SK-N-SH (cell line): ENCODE measurements around the gene VAMP8. TPM values are rescaled to one million over a fixed set of nuclear protein-coding genes. Genes with fewer than 3 reads are reported as not detected.
"Not testable (repeated sequence)": the region's sequence is repeated elsewhere in the genome, so short reads cannot be mapped to it uniquely, and the experiment has no call there.

ENCODE experiments used
- CTCF ChIA-PET: fragments of 300-600, 350-600 bp; formaldehyde crosslinking; extraction: SDS; loops from one replicate; lab custom pipeline; 2021; lab: Yijun Ruan, JAX
- POLR2A ChIA-PET: fragments of 350-600 bp; sonication (Branson Sonifier 250); formaldehyde crosslinking; extraction: SDS; loops from one replicate; lab custom pipeline; 2020; ENCODE audit warnings: antibody characterized with exemption, inconsistent platforms; lab: Yijun Ruan, JAX
- DNase-seq: peaks from one replicate; pipeline ENCODE4 v3.0.0; 2012
- H2AFZ ChIP-seq: fragments of 200-600 bp; sonication (generic); 2 replicates; pipeline ENCODE4 v1.8.1; 2016; ENCODE audit warnings: antibody characterized with exemption, mild to moderate bottlenecking, low read depth
- H3F3A ChIP-seq: fragments of 200-600 bp; sonication (generic); replicated peaks from 2 replicates; pipeline ENCODE3; 2016; ENCODE audit warnings: antibody characterized with exemption, mild to moderate bottlenecking; ENCODE audit not compliant: insufficient read depth
- H3K27ac ChIP-seq, 2 experiments: fragments of 200-500 bp in 1 of 2; fragments of 200-600 bp in 1 of 2; sonication (Bioruptor generic) in 1 of 2; sonication (generic), shearing (Covaris generic) in 1 of 2; 2 replicates each; pipeline versions ENCODE4 v1.5.1 to v1.6.1; 2014 to 2016; ENCODE audit warnings: low read depth in 2 of 2, inconsistent platforms in 1 of 2, low read length in 1 of 2, mild to moderate bottlenecking in 1 of 2, mixed read lengths in 1 of 2
- H3K27me3 ChIP-seq: fragments of 200-600 bp; sonication (generic), shearing (Covaris generic); 2 replicates; pipeline ENCODE4 v1.6.1; 2016; ENCODE audit warnings: mixed run types; ENCODE audit not compliant: insufficient read depth
- H3K36me3 ChIP-seq, 2 experiments: fragments of 200-500 bp in 1 of 2; fragments of 200-600 bp in 1 of 2; sonication (Bioruptor generic) in 1 of 2; sonication (generic) in 1 of 2; replicated peaks in 1 of 2; 2 replicates each; pipeline versions ENCODE3 to v1.5.1; 2014 to 2016; ENCODE audit warnings: low read length in 1 of 2, mild to moderate bottlenecking in 1 of 2; ENCODE audit not compliant: insufficient read depth in 2 of 2, control insufficient read depth in 1 of 2
- H3K4me1 ChIP-seq, 2 experiments: fragments of 200-500 bp in 1 of 2; fragments of 200-600 bp in 1 of 2; sonication (Bioruptor generic) in 1 of 2; sonication (generic), shearing (Covaris generic) in 1 of 2; 2 replicates each; pipeline versions ENCODE4 v1.5.1 to v1.6.1; 2014 to 2016; ENCODE audit warnings: low read depth in 1 of 2, low read length in 1 of 2, mixed run types in 1 of 2; ENCODE audit not compliant: insufficient read depth in 2 of 2, control insufficient read depth in 1 of 2
- H3K4me2 ChIP-seq: fragments of 200-600 bp; sonication (generic), shearing (Covaris generic); 2 replicates; pipeline ENCODE4 v1.6.1; 2017; ENCODE audit warnings: mixed run types
- H3K4me3 ChIP-seq, 2 experiments: fragments of 200-500 bp in 1 of 2; fragments of 200-600 bp in 1 of 2; sonication (Bioruptor generic) in 1 of 2; sonication (generic), shearing (Covaris generic) in 1 of 2; 2 replicates each; pipeline versions ENCODE4 v1.5.1 to v1.8.1; 2014 to 2016; ENCODE audit warnings: low read depth in 2 of 2, inconsistent platforms in 1 of 2, low read length in 1 of 2, mild to moderate bottlenecking in 1 of 2, mixed read lengths in 1 of 2, moderate library complexity in 1 of 2
- H3K79me2 ChIP-seq: fragments of 200-600 bp; sonication (generic); 2 replicates; pipeline ENCODE4 v1.8.1; 2017; ENCODE audit warnings: mild to moderate bottlenecking; ENCODE audit not compliant: insufficient read depth
- H3K9ac ChIP-seq: fragments of 200-600 bp; sonication (generic); 2 replicates; pipeline ENCODE4 v1.6.1; 2017; ENCODE audit warnings: mixed run types
- H3K9me2 ChIP-seq: fragments of 200-600 bp; sonication (generic); 2 replicates; pipeline ENCODE4 v1.6.1; 2017; ENCODE audit warnings: mixed run types
- H3K9me3 ChIP-seq: fragments of 200-600 bp; sonication (generic); 2 replicates; pipeline ENCODE4 v1.6.1; 2017; ENCODE audit warnings: mixed run types, mild to moderate bottlenecking, moderate library complexity
- H4K20me1 ChIP-seq: fragments of 200-600 bp; sonication (generic); 2 replicates; pipeline ENCODE4 v1.6.1; 2017; ENCODE audit warnings: mild to moderate bottlenecking, mixed run types; ENCODE audit not compliant: insufficient read depth
- FOSL2 ChIP-seq: IDR thresholded peaks from 2 replicates; pipeline ENCODE4 v1.4.0; 2012; ENCODE audit warnings: low read depth, mild to moderate bottlenecking, moderate library complexity, borderline replicate concordance
- POLR2AphosphoS5 ChIP-seq: IDR thresholded peaks from 2 replicates; pipeline ENCODE4 v1.6.1; 2012; ENCODE audit warnings: low read depth, low read length
- REST ChIP-seq: IDR thresholded peaks from 2 replicates; pipeline ENCODE4 v1.6.1; 2012; ENCODE audit warnings: mild to moderate bottlenecking, low read depth, low read length, moderate library complexity
- WGBS: methylation state at CpG from one replicate; pipeline ENCODE4 v1.1.6; 2017; ENCODE audit warnings: low lambda C conversion rate; 5-methylcytosine and 5-hydroxymethylcytosine counted together
- polyA plus RNA-seq, 3 experiments: library from polyadenylated mRNA; depleted of rRNA; stranded (reverse); fragments of >200 nt; gene quantifications; 2 replicates each; pipeline ENCODE4 v1.2.3, GENCODE V29; 2012

VAMP8 gene
- polyA plus RNA-seq, 1 of the 3 experiments (the other 2 are of a cell fraction): 0.72 TPM

- Histone ChIP-seq H3K36me3 (peaks cover 60 to 61% of the 10 kb centered on the region in 2 experiments), H3K79me2 (peaks cover 42% of the 10 kb centered on the region), H3F3A (peaks cover 66% of the 10 kb centered on the region), H3K27ac (peak overlapping the region in 1 of 2 experiments; percentile 24; a peak in 1 of 4 replicates), H3K4me1 (peaks cover 16 to 19% of the 10 kb centered on the region in 2 experiments), H4K20me1 (peaks cover 63% of the 10 kb centered on the region)
- H3K27me3 ChIP-seq, H3K9me2 ChIP-seq, DNase-seq, H3K4me3 ChIP-seq, H2AFZ ChIP-seq, H3K9me3 ChIP-seq, H3K9ac ChIP-seq, H3K4me2 ChIP-seq: not testable (repeated sequence)
- 85% methylated on average over 3 of the region's 3 CpGs for WGBS
- CTCF ChIA-PET: interaction anchor here (1.6 to 10.6 kb wide), 3 partner anchors 6 to 123 kb away, joined by 4 to 146 read pairs (median 111); partner anchors contain the start of gene SH2D6
- POLR2A ChIA-PET: interaction anchor here (0.9 to 8.2 kb wide), 5 partner anchors 20 to 124 kb away, joined by 3 to 87 read pairs (median 5); partner anchors contain the start of gene SH2D6
These were observed 33.1 kb upstream of the VAMP8 start for GRCh38 chr2:85544254-85544691.

- Histone ChIP-seq H3K36me3 (peaks cover 59 to 64% of the 10 kb centered on the region in 2 experiments), H3K79me2 (peaks cover 33% of the 10 kb centered on the region), H3F3A (peaks cover 74% of the 10 kb centered on the region), H4K20me1 (peaks cover 56% of the 10 kb centered on the region), H3K4me1 (peaks cover 16 to 28% of the 10 kb centered on the region in 2 experiments)
- not testable (repeated sequence) for H3K9ac ChIP-seq, H3K27ac ChIP-seq, H3K27me3 ChIP-seq, H3K4me2 ChIP-seq, DNase-seq, H3K9me3 ChIP-seq, H3K4me3 ChIP-seq, H3K9me2 ChIP-seq, H2AFZ ChIP-seq
- ChIA-PET CTCF (interaction anchor here (1.1 to 16.6 kb wide), 5 partner anchors 11 to 124 kb away, joined by 3 to 364 read pairs (median 4); partner anchors contain the start of gene SH2D6), POLR2A (interaction anchor here (0.9 to 8.2 kb wide), 9 partner anchors 8 to 125 kb away, joined by 3 to 87 read pairs (median 6); partner anchors contain the start of gene SH2D6)
- WGBS: 94% methylated on average over 5 of the region's 5 CpGs
These were observed 32.2 kb upstream of the VAMP8 start for GRCh38 chr2:85544915-85545779.

- H2AFZ ChIP-seq: no peak overlapping the region
- peaks cover 59 to 64% of the 10 kb centered on the region in 2 experiments for H3K36me3 ChIP-seq
- H3K4me1 ChIP-seq: peaks cover 16 to 29% of the 10 kb centered on the region in 2 experiments
- 87% methylated on average over 5 of the region's 5 CpGs for WGBS
- H3K79me2 ChIP-seq: peaks cover 27% of the 10 kb centered on the region
- H3K4me3 ChIP-seq: no peak overlapping the region
- TF ChIP-seq REST: no peak
- TF ChIP-seq POLR2AphosphoS5: 0 out of 2 replicates have a peak, but pooled peaks have one; percentile 38
- TF ChIP-seq FOSL2: no peak
- no peaks in the 10 kb centered on the region for H3K9me3 ChIP-seq
- H3K4me2 ChIP-seq: no peak overlapping the region
- peaks cover 50% of the 10 kb centered on the region for H4K20me1 ChIP-seq
- no peak for DNase-seq
- ChIA-PET POLR2A (interaction anchor here (0.9 to 8.2 kb wide), 10 partner anchors 9 to 191 kb away, joined by 3 to 87 read pairs (median 6); partner anchors contain the start of genes ELMOD3, RETSAT and SH2D6), CTCF (interaction anchor here (1.1 to 16.6 kb wide), 4 partner anchors 11 to 124 kb away, joined by 3 to 364 read pairs (median 4); partner anchors contain the start of gene SH2D6)
- no peak overlapping the region for H3K27ac ChIP-seq
- peaks cover 77% of the 10 kb centered on the region for H3F3A ChIP-seq
- H3K9me2 ChIP-seq: no peaks in the 10 kb centered on the region
- H3K27me3 ChIP-seq: no peaks in the 10 kb centered on the region
- H3K9ac ChIP-seq: no peak overlapping the region
These were observed 31.6 kb upstream of the VAMP8 start for GRCh38 chr2:85545780-85546240.
